ENCODE results near the gene C2CD4C. TPM values are rescaled to one million over a fixed set of nuclear protein-coding genes. Genes with fewer than 3 reads are reported as not detected.
"Not testable (repeated sequence)": the region's sequence is repeated elsewhere in the genome, so short reads cannot be mapped to it uniquely, and the experiment has no call there.

Gene C2CD4C
- total RNA-seq, 1 donor = not detected

DNA sequence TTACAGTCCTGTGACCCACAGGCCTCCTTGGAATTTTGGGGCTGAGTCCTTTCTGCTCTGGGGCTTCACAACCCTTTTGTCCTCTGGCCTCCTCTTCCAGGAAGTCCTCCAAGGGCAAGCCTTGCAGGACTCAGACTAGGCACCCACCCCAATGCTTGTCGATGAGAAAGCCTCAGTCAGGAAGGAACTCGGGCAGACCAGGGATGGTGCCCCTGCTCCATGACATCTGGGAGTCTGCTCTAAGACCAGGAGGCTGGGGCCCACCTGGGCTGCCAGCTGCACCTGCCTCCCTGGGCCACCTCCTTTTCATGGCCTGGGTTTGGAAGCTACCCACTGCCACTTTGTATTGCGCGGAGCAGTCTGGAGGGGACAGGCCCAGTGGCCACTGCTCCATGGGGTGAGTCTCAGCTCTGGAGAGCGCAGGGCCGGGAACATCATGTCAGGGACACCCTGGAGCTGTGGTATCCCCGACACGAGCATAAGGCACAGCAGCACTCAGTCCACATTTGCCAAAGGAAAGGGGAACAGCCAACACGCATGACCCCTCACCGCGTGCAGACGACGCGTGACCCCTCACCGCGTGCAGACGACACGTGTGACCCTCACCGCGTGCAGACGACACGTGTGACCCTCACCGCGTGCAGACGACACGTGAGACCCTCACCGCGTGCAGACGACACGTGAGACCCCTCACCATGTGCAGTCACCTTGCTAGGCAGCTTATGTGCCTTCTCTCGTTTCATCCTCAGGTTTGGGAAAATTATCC is 10.8 kb downstream of the C2CD4C start:
- Histone ChIP-seq H3K9me3 (ENCODE audit: low read depth, low read length) (no peaks in the 10 kb centered on the region), H2AFZ (ENCODE audit: low read length) (no peak overlapping the region), H3K27ac (ENCODE audit: low read depth, low read length) (no peak overlapping the region), H3K27me3 (ENCODE audit: insufficient read depth, low read length) (no peaks in the 10 kb centered on the region), H3K4me3 (ENCODE audit: insufficient read depth, low read length) (no peak overlapping the region), H3K4me2 (ENCODE audit: insufficient read depth, low read length) (no peak overlapping the region), H4K20me1 (ENCODE audit: insufficient read depth, low read length) (no peaks in the 10 kb centered on the region), H3K4me1 (ENCODE audit: insufficient read depth, low read length) (no peaks in the 10 kb centered on the region), H3K36me3 (ENCODE audit: insufficient read depth, low read length) (no peaks in the 10 kb centered on the region), H3K79me2 (ENCODE audit: insufficient read depth, low read length) (no peaks in the 10 kb centered on the region)
- TF ChIP-seq, protein P1, sequence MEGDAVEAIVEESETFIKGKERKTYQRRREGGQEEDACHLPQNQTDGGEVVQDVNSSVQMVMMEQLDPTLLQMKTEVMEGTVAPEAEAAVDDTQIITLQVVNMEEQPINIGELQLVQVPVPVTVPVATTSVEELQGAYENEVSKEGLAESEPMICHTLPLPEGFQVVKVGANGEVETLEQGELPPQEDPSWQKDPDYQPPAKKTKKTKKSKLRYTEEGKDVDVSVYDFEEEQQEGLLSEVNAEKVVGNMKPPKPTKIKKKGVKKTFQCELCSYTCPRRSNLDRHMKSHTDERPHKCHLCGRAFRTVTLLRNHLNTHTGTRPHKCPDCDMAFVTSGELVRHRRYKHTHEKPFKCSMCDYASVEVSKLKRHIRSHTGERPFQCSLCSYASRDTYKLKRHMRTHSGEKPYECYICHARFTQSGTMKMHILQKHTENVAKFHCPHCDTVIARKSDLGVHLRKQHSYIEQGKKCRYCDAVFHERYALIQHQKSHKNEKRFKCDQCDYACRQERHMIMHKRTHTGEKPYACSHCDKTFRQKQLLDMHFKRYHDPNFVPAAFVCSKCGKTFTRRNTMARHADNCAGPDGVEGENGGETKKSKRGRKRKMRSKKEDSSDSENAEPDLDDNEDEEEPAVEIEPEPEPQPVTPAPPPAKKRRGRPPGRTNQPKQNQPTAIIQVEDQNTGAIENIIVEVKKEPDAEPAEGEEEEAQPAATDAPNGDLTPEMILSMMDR (IDR thresholded peaks at IDR 0.05; ENCODE audit: extremely low read depth, low read depth, low read length) = no peak
- peak; percentile 36 for DNase-seq (ENCODE audit: insufficient read length, low spot score, missing footprints)

DNA sequence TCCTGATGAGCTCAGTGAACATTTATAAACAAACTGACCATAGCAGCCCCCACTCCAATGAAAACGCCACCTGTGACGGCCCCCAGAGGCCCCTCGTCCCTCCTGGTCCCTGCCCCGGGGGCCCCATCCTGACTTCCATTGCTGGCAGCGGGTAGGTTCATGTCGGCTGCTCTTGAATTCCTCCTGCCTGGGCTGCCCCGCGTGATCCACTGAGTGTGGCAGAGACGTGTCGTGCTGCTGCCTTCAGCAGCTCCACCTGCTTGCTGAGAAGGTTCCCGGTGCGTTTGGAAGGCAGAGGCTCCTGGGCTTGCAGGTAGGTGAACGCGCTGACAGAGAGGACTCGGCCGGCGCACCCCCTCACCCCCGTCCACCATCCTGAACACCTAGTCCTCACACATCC is 11.6 kb downstream of the C2CD4C start:
- no peaks in the 10 kb centered on the region for H3K27me3 ChIP-seq (ENCODE audit: insufficient read depth, low read length)
- no peak overlapping the region for H2AFZ ChIP-seq (ENCODE audit: low read length)
- H3K4me1 ChIP-seq (ENCODE audit: insufficient read depth, low read length) = no peaks in the 10 kb centered on the region
- no peaks in the 10 kb centered on the region for H3K79me2 ChIP-seq (ENCODE audit: insufficient read depth, low read length)
- no peaks in the 10 kb centered on the region for H4K20me1 ChIP-seq (ENCODE audit: insufficient read depth, low read length)
- H3K9me3 ChIP-seq (ENCODE audit: low read depth, low read length) = no peaks in the 10 kb centered on the region
- H3K4me3 ChIP-seq (ENCODE audit: insufficient read depth, low read length) = no peak overlapping the region
- no peaks in the 10 kb centered on the region for H3K36me3 ChIP-seq (ENCODE audit: insufficient read depth, low read length)
- DNase-seq (ENCODE audit: insufficient read length, low spot score, missing footprints) = peak; percentile 50
- no peak overlapping the region for H3K27ac ChIP-seq (ENCODE audit: low read depth, low read length)
- H3K4me2 ChIP-seq (ENCODE audit: insufficient read depth, low read length) = no peak overlapping the region
- TF ChIP-seq, protein P1 (IDR thresholded peaks at IDR 0.05; ENCODE audit: extremely low read depth, low read depth, low read length) = no peak

DNA sequence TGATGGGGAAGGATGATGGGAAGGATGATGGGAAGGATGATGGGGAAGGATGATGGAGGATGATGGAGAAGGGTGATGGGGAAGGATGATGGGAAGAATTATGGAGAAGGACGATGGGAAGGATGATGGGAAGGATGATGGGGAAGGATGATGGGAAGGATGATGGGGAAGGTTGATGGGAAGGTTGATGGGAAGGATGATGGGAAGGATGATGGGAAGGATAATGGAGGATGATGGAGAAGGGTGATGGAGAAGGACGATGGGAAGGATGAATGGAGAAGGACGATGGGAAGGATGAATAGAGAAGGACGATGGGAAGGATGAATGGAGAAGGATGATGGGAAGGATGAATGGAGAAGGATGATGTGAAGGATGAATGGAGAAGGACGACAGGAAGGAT is 13.5 kb downstream of the C2CD4C start:
- no peaks in the 10 kb centered on the region for H3K79me2 ChIP-seq (ENCODE audit: insufficient read depth, low read length)
- H3K9me3 ChIP-seq (ENCODE audit: low read depth, low read length) = no peaks in the 10 kb centered on the region
- no peak for DNase-seq (ENCODE audit: insufficient read length, low spot score, missing footprints)
- H3K27ac ChIP-seq (ENCODE audit: low read depth, low read length) = no peak overlapping the region
- H3K27me3 ChIP-seq (ENCODE audit: insufficient read depth, low read length) = no peaks in the 10 kb centered on the region
- H4K20me1 ChIP-seq (ENCODE audit: insufficient read depth, low read length) = no peaks in the 10 kb centered on the region
- no peaks in the 10 kb centered on the region for H3K36me3 ChIP-seq (ENCODE audit: insufficient read depth, low read length)
- H2AFZ ChIP-seq (ENCODE audit: low read length) = no peak overlapping the region
- H3K4me1 ChIP-seq (ENCODE audit: insufficient read depth, low read length) = no peaks in the 10 kb centered on the region
- no peak overlapping the region for H3K4me3 ChIP-seq (ENCODE audit: insufficient read depth, low read length)
- no peak overlapping the region for H3K4me2 ChIP-seq (ENCODE audit: insufficient read depth, low read length)
- TF ChIP-seq, protein P1 (IDR thresholded peaks at IDR 0.05; ENCODE audit: extremely low read depth, low read depth, low read length) = no peak

- DNase-seq (ENCODE audit: insufficient read length, low spot score, missing footprints); H2AFZ ChIP-seq (ENCODE audit: low read length); H3K9me3 ChIP-seq (ENCODE audit: low read depth, low read length); H3K79me2 ChIP-seq (ENCODE audit: insufficient read depth, low read length); H4K20me1 ChIP-seq (ENCODE audit: insufficient read depth, low read length); H3K4me2 ChIP-seq (ENCODE audit: insufficient read depth, low read length); H3K4me1 ChIP-seq (ENCODE audit: insufficient read depth, low read length); H3K36me3 ChIP-seq (ENCODE audit: insufficient read depth, low read length); H3K27ac ChIP-seq (ENCODE audit: low read depth, low read length); H3K27me3 ChIP-seq (ENCODE audit: insufficient read depth, low read length); H3K4me3 ChIP-seq (ENCODE audit: insufficient read depth, low read length): not testable (repeated sequence)
Observed at GRCh38 chr19:394857-395256, 14.1 kb downstream of the C2CD4C start.

GRCh38 chr19:393560-393959 is 15.4 kb downstream of the C2CD4C start:
- H3K4me2 ChIP-seq (ENCODE audit: insufficient read depth, low read length); H3K4me1 ChIP-seq (ENCODE audit: insufficient read depth, low read length); DNase-seq (ENCODE audit: insufficient read length, low spot score, missing footprints); H3K79me2 ChIP-seq (ENCODE audit: insufficient read depth, low read length); H3K27ac ChIP-seq (ENCODE audit: low read depth, low read length); H3K36me3 ChIP-seq (ENCODE audit: insufficient read depth, low read length); H3K9me3 ChIP-seq (ENCODE audit: low read depth, low read length); H4K20me1 ChIP-seq (ENCODE audit: insufficient read depth, low read length); H3K27me3 ChIP-seq (ENCODE audit: insufficient read depth, low read length); H2AFZ ChIP-seq (ENCODE audit: low read length); H3K4me3 ChIP-seq (ENCODE audit: insufficient read depth, low read length): not testable (repeated sequence)
